Measurements from ENCODE around the gene CITED4.

DNA sequence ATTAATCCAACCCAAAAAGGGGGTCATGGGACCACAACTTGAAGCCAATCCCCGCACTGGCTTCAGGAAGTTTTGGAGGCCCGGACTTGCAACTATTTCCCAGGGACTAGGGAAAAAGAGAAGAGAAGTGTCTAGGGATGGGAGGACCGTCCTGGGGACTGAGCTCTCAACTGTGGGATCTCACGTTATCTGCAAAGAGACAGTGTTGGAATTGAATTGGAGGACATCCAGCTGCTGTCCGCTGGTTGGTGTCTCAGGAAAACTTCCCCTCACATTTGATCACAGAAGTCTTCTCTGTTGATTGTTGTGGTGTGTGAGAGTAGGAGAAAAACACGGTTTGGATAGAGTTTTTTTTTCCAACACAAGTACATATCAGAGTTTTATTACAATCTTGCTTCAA, 46.2 kb upstream of the CITED4 start:
- TF ChIP-seq POLR2AphosphoS5 (IDR thresholded peaks at IDR 0.05; ENCODE audit: insufficient read depth, low read depth, low read length), result no peak
- no peak for TF ChIP-seq POLR2A (IDR thresholded peaks at IDR 0.05; ENCODE audit: low read depth, low read length)
- TF ChIP-seq, protein P1, sequence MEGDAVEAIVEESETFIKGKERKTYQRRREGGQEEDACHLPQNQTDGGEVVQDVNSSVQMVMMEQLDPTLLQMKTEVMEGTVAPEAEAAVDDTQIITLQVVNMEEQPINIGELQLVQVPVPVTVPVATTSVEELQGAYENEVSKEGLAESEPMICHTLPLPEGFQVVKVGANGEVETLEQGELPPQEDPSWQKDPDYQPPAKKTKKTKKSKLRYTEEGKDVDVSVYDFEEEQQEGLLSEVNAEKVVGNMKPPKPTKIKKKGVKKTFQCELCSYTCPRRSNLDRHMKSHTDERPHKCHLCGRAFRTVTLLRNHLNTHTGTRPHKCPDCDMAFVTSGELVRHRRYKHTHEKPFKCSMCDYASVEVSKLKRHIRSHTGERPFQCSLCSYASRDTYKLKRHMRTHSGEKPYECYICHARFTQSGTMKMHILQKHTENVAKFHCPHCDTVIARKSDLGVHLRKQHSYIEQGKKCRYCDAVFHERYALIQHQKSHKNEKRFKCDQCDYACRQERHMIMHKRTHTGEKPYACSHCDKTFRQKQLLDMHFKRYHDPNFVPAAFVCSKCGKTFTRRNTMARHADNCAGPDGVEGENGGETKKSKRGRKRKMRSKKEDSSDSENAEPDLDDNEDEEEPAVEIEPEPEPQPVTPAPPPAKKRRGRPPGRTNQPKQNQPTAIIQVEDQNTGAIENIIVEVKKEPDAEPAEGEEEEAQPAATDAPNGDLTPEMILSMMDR (IDR thresholded peaks at IDR 0.05; ENCODE audit: extremely low read depth in 1 of 2, insufficient read depth in 1 of 2, low read depth in 1 of 2, low read length in 2 of 2), result no peak
